Epithelial cell of proximal tubule (primary cell): Measurements from ENCODE around the gene FAM184A. TPM values are rescaled to one million over a fixed set of nuclear protein-coding genes. Genes with fewer than 3 reads are reported as not detected.

Experiments used
- DNase-seq: peaks from one replicate; pipeline ENCODE4 v3.0.0-alpha.2; 2011; ENCODE audit warnings: low read depth
- H3K4me3 ChIP-seq: 2 replicates; pipeline ENCODE4 v1.5.1; 2011; ENCODE audit warnings: low read depth, mild to moderate bottlenecking, low read length
- total RNA-seq: library from RNA; depleted of rRNA; stranded (reverse); fragments of >200 nt; gene quantifications from 2 replicates; pipeline ENCODE4 v1.2.3, GENCODE V29; 2015
- TF ChIP-seq, protein P1 (sequence below): conservative IDR thresholded peaks from 2 replicates; pipeline ENCODE4 v1.5.1; 2012; ENCODE audit warnings: low read depth, mild to moderate bottlenecking, low read length

FAM184A gene
- total RNA-seq, 1 donor from 2014 or later: 1.9 TPM

DNA sequence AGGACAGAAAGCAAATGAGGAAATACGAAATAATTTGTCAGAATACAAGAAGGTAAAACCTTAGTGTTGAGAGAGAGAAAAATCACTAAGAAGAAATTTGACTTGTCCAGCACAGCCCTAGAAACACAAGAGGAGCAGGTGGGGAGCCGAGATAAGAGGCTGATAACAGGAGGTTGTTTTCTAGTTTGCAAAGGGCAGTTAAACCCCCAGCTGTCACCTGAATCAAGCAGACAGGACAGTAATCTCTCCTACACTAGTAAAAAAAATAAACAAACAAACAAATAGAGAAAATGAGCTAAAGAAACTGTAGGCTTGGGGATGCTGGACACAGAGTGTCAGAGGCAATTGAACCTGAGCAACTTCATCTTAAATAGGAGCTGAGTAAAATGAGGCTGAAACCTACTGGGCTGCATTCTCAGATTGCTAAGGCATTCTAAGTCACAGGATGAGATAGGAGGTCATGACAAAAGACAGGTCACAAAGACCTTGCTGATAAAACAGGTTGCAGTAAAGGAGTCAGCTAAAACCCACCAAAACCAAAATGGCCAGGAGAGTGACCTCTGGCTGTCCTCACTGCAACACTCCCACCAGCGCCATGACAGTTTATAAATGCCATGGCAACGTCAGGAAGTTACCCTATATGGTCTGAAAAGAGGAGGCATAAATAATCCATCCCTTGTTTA lies 40.4 kb downstream of the FAM184A start:
- DNase-seq: no peak

GRCh38 chr6:119037264-119037663 lies 41.2 kb downstream of the FAM184A start:
- no peak overlapping the region for H3K4me3 ChIP-seq
- TF ChIP-seq, protein P1, sequence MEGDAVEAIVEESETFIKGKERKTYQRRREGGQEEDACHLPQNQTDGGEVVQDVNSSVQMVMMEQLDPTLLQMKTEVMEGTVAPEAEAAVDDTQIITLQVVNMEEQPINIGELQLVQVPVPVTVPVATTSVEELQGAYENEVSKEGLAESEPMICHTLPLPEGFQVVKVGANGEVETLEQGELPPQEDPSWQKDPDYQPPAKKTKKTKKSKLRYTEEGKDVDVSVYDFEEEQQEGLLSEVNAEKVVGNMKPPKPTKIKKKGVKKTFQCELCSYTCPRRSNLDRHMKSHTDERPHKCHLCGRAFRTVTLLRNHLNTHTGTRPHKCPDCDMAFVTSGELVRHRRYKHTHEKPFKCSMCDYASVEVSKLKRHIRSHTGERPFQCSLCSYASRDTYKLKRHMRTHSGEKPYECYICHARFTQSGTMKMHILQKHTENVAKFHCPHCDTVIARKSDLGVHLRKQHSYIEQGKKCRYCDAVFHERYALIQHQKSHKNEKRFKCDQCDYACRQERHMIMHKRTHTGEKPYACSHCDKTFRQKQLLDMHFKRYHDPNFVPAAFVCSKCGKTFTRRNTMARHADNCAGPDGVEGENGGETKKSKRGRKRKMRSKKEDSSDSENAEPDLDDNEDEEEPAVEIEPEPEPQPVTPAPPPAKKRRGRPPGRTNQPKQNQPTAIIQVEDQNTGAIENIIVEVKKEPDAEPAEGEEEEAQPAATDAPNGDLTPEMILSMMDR: no peak
- no peak for DNase-seq

More for the DNA sequence above, 40.4 kb downstream of the FAM184A start:
- H3K4me3 ChIP-seq: no peak overlapping the region
- TF ChIP-seq, protein P1: no peak

DNA sequence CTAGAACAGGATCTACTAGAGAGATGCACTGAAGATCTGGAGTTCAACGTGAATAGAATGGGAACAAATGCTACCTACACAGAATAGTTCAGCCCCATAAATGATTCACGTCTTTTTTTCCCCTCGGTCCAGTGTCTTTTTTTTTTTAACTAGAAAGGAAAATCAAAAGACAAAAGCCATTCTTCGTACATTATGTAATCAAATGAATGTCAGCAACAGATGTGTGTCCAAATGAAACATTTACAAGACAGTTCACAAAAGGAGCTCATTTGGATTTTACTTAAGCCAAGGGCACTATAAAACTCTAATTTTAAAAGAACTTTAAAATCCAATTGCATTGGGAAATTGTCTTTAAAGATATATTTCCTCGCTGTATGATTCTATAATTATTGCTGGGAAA lies 42.4 kb downstream of the FAM184A start:
- TF ChIP-seq, protein P1: no peak
- no peak overlapping the region for H3K4me3 ChIP-seq
- no peak for DNase-seq

GRCh38 chr6:119035459-119035858 lies 43.0 kb downstream of the FAM184A start:
- H3K4me3 ChIP-seq: no peak overlapping the region
- no peak for DNase-seq
- TF ChIP-seq, protein P1: no peak

- no peak overlapping the region for H3K4me3 ChIP-seq
- TF ChIP-seq, protein P1: no peak
- DNase-seq: no peak
These were observed 43.5 kb downstream of the FAM184A start for GRCh38 chr6:119034827-119035458.

DNA sequence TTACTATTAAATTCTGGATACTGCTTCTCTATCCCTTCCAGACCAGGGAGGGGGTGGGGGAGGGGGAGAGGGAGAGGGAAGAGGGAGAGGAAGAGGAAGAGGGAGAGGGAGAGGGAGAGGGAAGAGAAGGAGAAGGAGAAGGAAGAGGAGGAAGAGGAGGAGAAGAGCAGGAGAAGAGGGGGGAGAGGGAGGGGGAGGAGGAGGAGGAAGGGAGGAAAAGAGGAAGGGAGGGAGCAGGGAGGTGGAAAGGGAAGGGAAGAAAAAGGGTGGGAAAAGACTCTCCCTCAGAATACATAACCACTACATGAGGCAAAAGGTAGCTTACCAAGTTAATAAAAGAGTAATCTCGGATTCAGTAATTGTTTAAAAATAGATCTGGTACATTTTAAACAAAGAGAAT lies 46.0 kb downstream of the FAM184A start:
- TF ChIP-seq, protein P1: no peak
- no peak overlapping the region for H3K4me3 ChIP-seq
- DNase-seq: no peak

- no peak for DNase-seq
- TF ChIP-seq, protein P1: no peak
These were observed 47.7 kb downstream of the FAM184A start for GRCh38 chr6:119030759-119031158.

More at GRCh38 chr6:119030759-119031158, 47.7 kb downstream of the FAM184A start:
- H3K4me3 ChIP-seq: no peak overlapping the region
